ENCODE measurements around the gene SNX27. TPM values are rescaled to one million over a fixed set of nuclear protein-coding genes. Genes with fewer than 3 reads are reported as not detected.
"Not testable (repeated sequence)": the region's sequence is repeated elsewhere in the genome, so short reads cannot be mapped to it uniquely, and the experiment has no call there.

SNX27 gene
- total and polyA plus RNA-seq, 4 donors = 4.3 to 19.7 (median 10.5) TPM

DNA sequence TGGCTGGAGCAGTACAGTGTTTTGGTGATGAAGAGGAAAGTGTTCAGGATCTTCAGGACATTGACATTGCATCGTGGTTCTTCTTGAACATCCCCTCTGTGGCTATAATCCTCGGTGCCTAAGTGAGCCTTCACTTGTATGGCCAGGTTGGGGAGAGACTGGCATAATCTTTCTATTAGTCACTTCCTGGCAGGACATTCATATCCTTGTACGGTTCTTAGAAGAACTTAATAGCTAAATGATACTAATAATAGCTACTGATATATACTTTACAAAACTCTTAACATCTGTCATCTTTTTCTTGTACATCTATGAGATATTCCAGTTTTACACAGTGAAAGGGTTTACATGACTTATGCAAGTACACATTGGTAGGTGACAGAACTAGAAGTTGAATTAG, 69.0 kb downstream of the SNX27 start:
- Histone ChIP-seq H3K9ac (ENCODE audit: low read depth in 1 of 2, low read length in 2 of 2) (no peak overlapping the region), H3K27ac (ENCODE audit: low read depth in 1 of 2, low read length in 2 of 2) (no peak overlapping the region), H3K4me3 (ENCODE audit: low read depth in 1 of 3, low read length in 3 of 3) (no peak overlapping the region), H3K9me3 (ENCODE audit: control insufficient read depth in 4 of 4, low read length in 3 of 4) (no peaks in the 10 kb centered on the region), H3K36me3 (ENCODE audit: control insufficient read depth in 4 of 4, insufficient read depth in 3 of 4, low read depth in 1 of 4, low read length in 3 of 4) (peaks cover 0 to 14% (median 3%) of the 10 kb centered on the region in 4 donors), H3K27me3 (ENCODE audit: control insufficient read depth in 4 of 4, insufficient read depth in 4 of 4, low read length in 3 of 4) (no peaks in the 10 kb centered on the region), H3K4me1 (ENCODE audit: control insufficient read depth in 4 of 4, insufficient read depth in 4 of 4, low read length in 3 of 4) (no peaks in the 10 kb centered on the region)
- no peak for TF ChIP-seq RAD21 (IDR thresholded peaks at IDR 0.05)
- TF ChIP-seq GABPA (IDR thresholded peaks at IDR 0.05 in 1 of 2, conservative IDR thresholded peaks at IDR 0.05 in 1 of 2) = no peak
- no peak for TF ChIP-seq NR2F2 (IDR thresholded peaks at IDR 0.05)
- no peak for TF ChIP-seq JUND (IDR thresholded peaks at IDR 0.05)
- TF ChIP-seq HNF4A (conservative IDR thresholded peaks at IDR 0.05) = no peak
- no peak for DNase-seq (ENCODE audit: low spot score)
- 69% methylated on average over 3 of the region's 3 CpGs for WGBS

DNA sequence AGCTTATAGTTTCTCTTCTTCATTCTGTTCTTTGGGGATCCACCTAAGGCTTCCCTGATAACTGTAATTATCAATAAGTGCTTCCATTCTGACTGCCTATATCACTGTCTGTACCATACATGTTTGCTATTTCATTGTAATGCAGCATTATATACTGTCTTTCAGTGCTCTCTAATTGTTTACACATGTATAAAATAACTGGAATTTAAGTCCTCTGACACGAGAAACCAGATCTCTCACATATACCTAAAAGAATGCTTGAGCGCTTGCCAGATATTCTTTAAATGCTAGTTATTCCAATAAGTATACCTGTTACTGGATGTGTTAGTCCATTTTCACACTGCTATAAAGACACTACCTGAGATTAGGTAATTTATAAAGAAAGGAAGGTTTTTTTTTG, 70.1 kb downstream of the SNX27 start:
- H3K27me3 ChIP-seq (ENCODE audit: control insufficient read depth in 4 of 4, insufficient read depth in 4 of 4, low read length in 3 of 4) = no peaks in the 10 kb centered on the region
- H3K36me3 ChIP-seq (ENCODE audit: control insufficient read depth in 4 of 4, insufficient read depth in 3 of 4, low read depth in 1 of 4, low read length in 3 of 4) = peaks cover 0 to 14% (median 3%) of the 10 kb centered on the region in 4 donors
- no peak overlapping the region for H3K4me3 ChIP-seq (ENCODE audit: low read depth in 1 of 3, low read length in 3 of 3)
- no peak overlapping the region for H3K9ac ChIP-seq (ENCODE audit: low read depth in 1 of 2, low read length in 2 of 2)
- no peak for DNase-seq (ENCODE audit: low spot score)
- no peak overlapping the region for H3K27ac ChIP-seq (ENCODE audit: low read depth in 1 of 2, low read length in 2 of 2)
- TF ChIP-seq, protein P1, sequence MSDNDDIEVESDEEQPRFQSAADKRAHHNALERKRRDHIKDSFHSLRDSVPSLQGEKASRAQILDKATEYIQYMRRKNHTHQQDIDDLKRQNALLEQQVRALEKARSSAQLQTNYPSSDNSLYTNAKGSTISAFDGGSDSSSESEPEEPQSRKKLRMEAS (IDR thresholded peaks at IDR 0.05) = no peak
- TF ChIP-seq, protein P2, sequence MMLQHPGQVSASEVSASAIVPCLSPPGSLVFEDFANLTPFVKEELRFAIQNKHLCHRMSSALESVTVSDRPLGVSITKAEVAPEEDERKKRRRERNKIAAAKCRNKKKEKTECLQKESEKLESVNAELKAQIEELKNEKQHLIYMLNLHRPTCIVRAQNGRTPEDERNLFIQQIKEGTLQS (IDR thresholded peaks at IDR 0.05) = no peak
- TF ChIP-seq RAD21 (IDR thresholded peaks at IDR 0.05) = no peak
- no peaks in the 10 kb centered on the region for H3K9me3 ChIP-seq (ENCODE audit: control insufficient read depth in 4 of 4, low read length in 3 of 4)
- WGBS = 96% methylated on average over 2 of the region's 2 CpGs
- no peaks in the 10 kb centered on the region for H3K4me1 ChIP-seq (ENCODE audit: control insufficient read depth in 4 of 4, insufficient read depth in 4 of 4, low read length in 3 of 4)

DNA sequence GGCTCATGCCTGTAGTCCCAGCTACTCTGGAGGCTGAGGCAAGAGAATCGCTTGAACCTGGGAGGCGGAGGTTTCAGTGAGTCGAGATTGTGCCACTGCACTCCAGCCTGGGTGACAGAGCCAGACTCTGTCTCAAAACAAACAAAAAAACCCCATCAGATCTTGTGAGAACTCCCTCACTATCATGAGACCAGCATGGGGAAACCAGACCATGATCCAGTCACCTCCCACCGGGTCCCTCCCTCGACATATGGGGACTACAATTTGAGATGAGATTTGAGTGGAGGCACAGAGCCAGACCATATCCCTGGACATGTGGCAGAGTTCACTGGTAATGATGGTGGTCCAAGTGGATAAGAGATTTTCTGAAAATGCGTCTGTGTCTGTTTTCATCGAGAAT, 71.1 kb downstream of the SNX27 start:
- not testable (repeated sequence) for H3K27me3 ChIP-seq (ENCODE audit: control insufficient read depth in 4 of 4, insufficient read depth in 4 of 4, low read length in 3 of 4); H3K9me3 ChIP-seq (ENCODE audit: control insufficient read depth in 4 of 4, low read length in 3 of 4)
- WGBS = 96% methylated on average over 7 of the region's 7 CpGs

DNA sequence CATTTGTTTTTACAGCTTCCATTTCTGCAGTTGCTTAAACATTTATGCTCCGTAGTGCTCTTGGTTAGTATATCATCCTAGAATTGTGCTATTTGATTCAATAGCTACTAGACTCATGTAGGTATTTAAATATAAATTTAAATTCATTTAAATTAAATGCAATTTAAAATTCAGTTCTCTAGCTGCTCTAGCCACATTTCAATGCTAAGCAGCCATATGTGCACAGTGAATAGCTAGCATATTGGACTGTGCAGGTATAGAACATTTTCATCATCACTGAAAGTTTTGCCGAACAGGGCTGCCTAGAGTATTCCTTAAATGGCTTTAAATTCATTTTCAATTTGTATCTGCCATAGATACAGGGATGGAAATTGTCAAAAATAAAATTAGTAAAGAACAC, 72.3 kb downstream of the SNX27 start:
- Histone ChIP-seq H3K9ac (ENCODE audit: low read depth in 1 of 2, low read length in 2 of 2) (no peak overlapping the region), H3K36me3 (ENCODE audit: control insufficient read depth in 4 of 4, insufficient read depth in 3 of 4, low read depth in 1 of 4, low read length in 3 of 4) (peaks cover 0 to 9% (median 1%) of the 10 kb centered on the region in 4 donors), H3K4me3 (ENCODE audit: low read depth in 1 of 3, low read length in 3 of 3) (no peak overlapping the region), H3K4me1 (ENCODE audit: control insufficient read depth in 4 of 4, insufficient read depth in 4 of 4, low read length in 3 of 4) (peaks cover 0 to 5% (median 1%) of the 10 kb centered on the region in 4 donors), H3K27ac (ENCODE audit: low read depth in 1 of 2, low read length in 2 of 2) (no peak overlapping the region), H3K27me3 (ENCODE audit: control insufficient read depth in 4 of 4, insufficient read depth in 4 of 4, low read length in 3 of 4) (no peaks in the 10 kb centered on the region), H3K9me3 (ENCODE audit: control insufficient read depth in 4 of 4, low read length in 3 of 4) (no peaks in the 10 kb centered on the region)
- TF ChIP-seq HNF4G (IDR thresholded peaks at IDR 0.05) (no peak), HNF4A (conservative IDR thresholded peaks at IDR 0.05) (no peak), FOXA2 (IDR thresholded peaks at IDR 0.05) (no peak), RXRA (IDR thresholded peaks at IDR 0.05) (no peak), TAF1 (conservative IDR thresholded peaks at IDR 0.05) (no peak), SP1 (IDR thresholded peaks at IDR 0.05) (no peak), YY1 (IDR thresholded peaks at IDR 0.05) (no peak), RAD21 (IDR thresholded peaks at IDR 0.05) (no peak), FOXA1 (IDR thresholded peaks at IDR 0.05) (no peak), GABPA (IDR thresholded peaks at IDR 0.05 in 1 of 2, conservative IDR thresholded peaks at IDR 0.05 in 1 of 2) (no peak)
- TF ChIP-seq, protein P1 (IDR thresholded peaks at IDR 0.05) = no peak
- TF ChIP-seq, protein P2 (IDR thresholded peaks at IDR 0.05) = no peak
- TF ChIP-seq, protein P3, sequence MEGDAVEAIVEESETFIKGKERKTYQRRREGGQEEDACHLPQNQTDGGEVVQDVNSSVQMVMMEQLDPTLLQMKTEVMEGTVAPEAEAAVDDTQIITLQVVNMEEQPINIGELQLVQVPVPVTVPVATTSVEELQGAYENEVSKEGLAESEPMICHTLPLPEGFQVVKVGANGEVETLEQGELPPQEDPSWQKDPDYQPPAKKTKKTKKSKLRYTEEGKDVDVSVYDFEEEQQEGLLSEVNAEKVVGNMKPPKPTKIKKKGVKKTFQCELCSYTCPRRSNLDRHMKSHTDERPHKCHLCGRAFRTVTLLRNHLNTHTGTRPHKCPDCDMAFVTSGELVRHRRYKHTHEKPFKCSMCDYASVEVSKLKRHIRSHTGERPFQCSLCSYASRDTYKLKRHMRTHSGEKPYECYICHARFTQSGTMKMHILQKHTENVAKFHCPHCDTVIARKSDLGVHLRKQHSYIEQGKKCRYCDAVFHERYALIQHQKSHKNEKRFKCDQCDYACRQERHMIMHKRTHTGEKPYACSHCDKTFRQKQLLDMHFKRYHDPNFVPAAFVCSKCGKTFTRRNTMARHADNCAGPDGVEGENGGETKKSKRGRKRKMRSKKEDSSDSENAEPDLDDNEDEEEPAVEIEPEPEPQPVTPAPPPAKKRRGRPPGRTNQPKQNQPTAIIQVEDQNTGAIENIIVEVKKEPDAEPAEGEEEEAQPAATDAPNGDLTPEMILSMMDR (IDR thresholded peaks at IDR 0.05; ENCODE audit: low read depth, low read length, missing input control) = no peak
- 96% methylated on average over 2 of the region's 2 CpGs for WGBS
- DNase-seq (ENCODE audit: low spot score) = no peak

More for the DNA sequence above, 71.1 kb downstream of the SNX27 start:
- H3K9ac ChIP-seq (ENCODE audit: low read depth in 1 of 2, low read length in 2 of 2); DNase-seq (ENCODE audit: low spot score); H3K4me1 ChIP-seq (ENCODE audit: control insufficient read depth in 4 of 4, insufficient read depth in 4 of 4, low read length in 3 of 4); H3K4me3 ChIP-seq (ENCODE audit: low read depth in 1 of 3, low read length in 3 of 3); H3K27ac ChIP-seq (ENCODE audit: low read depth in 1 of 2, low read length in 2 of 2): not testable (repeated sequence)
- peaks cover 0 to 14% (median 3%) of the 10 kb centered on the region in 4 donors for H3K36me3 ChIP-seq (ENCODE audit: control insufficient read depth in 4 of 4, insufficient read depth in 3 of 4, low read depth in 1 of 4, low read length in 3 of 4)
